ENCODE measurements around the gene METAP1D.
"Not testable (repeated sequence)": the region's sequence is repeated elsewhere in the genome, so short reads cannot be mapped to it uniquely, and the experiment has no call there.

GRCh38 chr2:172067905-172068304 lies 68.2 kb downstream of the METAP1D start:
- TF ChIP-seq CTCF (conservative IDR thresholded peaks at IDR 0.05; ENCODE audit: low read depth, low read length); EZH2 (IDR thresholded peaks at IDR 0.05; ENCODE audit: borderline replicate concordance, low read depth, low read length, poor library complexity, severe bottlenecking): not testable (repeated sequence)
